Liver (tissue), 3 donors: ENCODE data around the gene PIGQ.

Experiments used
- FOXA1 ChIP-seq: IDR thresholded peaks from 2 replicates; pipeline ENCODE4 v1.6.1; 2016; ENCODE audit warnings: antibody characterized with exemption
- GABPA ChIP-seq, 2 donors: IDR thresholded peaks in 1 of 2; conservative IDR thresholded peaks in 1 of 2; 2 replicates each; pipeline ENCODE4 v1.6.1; 2016; ENCODE audit warnings: antibody characterized with exemption in 2 of 2, mild to moderate bottlenecking in 1 of 2, moderate library complexity in 1 of 2
- JUND ChIP-seq, 2 donors: IDR thresholded peaks; 2 replicates each; pipeline ENCODE4 v1.6.1; 2016; ENCODE audit warnings: antibody characterized with exemption in 2 of 2
- NR2F2 ChIP-seq: IDR thresholded peaks from 2 replicates; pipeline ENCODE4 v1.6.1; 2016; ENCODE audit warnings: antibody characterized with exemption
- RAD21 ChIP-seq, 2 donors: IDR thresholded peaks; 2 replicates each; pipeline ENCODE4 v1.6.1; 2016; ENCODE audit warnings: antibody characterized with exemption in 2 of 2, mild to moderate bottlenecking in 2 of 2
- SP1 ChIP-seq: IDR thresholded peaks from 2 replicates; pipeline ENCODE4 v1.6.1; 2018; ENCODE audit warnings: antibody characterized with exemption, mild to moderate bottlenecking
- TAF1 ChIP-seq: conservative IDR thresholded peaks from 2 replicates; pipeline ENCODE4 v1.6.1; 2016; ENCODE audit warnings: antibody characterized with exemption, mild to moderate bottlenecking
- TF ChIP-seq, protein P1 (sequence below): fragments of 150-350 bp; IDR thresholded peaks from 2 replicates; pipeline ENCODE4 v1.5.1; 2017; ENCODE audit warnings: improper control_type of control experiment, low read depth, low read length; ENCODE audit not compliant: missing input control
- TF ChIP-seq, protein P2 (sequence below): IDR thresholded peaks from 2 replicates; pipeline ENCODE4 v1.6.1; 2016; ENCODE audit warnings: antibody characterized with exemption
- TF ChIP-seq, protein P3 (sequence below): IDR thresholded peaks from 2 replicates; pipeline ENCODE4 v1.6.1; 2016; ENCODE audit warnings: antibody characterized with exemption, mild to moderate bottlenecking
- TF ChIP-seq, protein P4 (sequence below): IDR thresholded peaks from 2 replicates; pipeline ENCODE4 v1.6.1; 2016; ENCODE audit warnings: antibody characterized with exemption
- TF ChIP-seq, protein P5 (sequence below): IDR thresholded peaks from 2 replicates; pipeline ENCODE4 v1.6.1; 2016; ENCODE audit warnings: antibody characterized with exemption
- donor health status: healthy.
- donor health status: healthy.

DNA sequence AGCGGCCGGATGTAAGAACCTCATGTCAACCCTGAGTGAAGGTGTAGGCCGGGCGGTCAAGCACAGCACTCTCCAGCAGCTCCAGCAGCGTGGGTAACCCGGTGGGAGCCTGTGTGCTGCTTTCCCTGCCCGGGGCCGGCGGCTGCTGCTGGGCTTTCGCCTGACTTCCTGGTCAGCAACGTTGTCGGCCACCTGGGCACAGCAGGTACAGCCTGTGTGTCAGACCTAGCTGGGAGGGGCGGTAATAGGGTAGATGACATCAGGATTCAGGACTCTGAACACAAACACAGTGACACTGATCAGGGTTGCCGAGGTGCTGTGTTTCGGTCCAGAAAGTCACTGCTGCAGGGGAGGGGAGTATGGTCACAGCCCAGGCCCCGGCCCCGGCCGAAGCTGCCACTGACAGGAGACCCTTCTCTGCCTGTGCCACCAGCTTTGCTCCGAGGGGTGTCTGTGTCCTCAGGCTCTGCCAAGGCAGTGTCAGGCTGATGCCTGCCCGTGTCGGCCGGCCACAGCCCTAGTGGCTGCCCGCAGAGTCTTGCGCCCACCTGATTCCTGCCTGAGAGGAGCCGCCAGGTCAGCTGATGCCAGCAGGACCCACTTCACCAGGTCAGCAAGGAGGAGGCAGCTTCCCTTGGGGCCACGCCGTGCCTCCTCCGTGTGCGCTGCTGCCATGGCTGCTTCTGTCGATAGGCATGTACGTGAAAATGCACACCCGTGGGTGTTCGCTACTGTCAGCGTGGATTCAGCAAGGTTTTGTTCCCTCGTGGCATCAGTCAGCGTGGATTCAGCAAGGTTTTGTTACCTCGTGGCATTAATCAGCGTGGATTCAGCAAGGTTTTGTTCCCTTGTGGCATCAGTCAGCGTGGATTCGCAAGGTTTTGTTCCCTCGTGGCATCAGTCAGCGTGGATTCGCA lies 29.3 kb downstream of the PIGQ start:
- TF ChIP-seq, protein P1, sequence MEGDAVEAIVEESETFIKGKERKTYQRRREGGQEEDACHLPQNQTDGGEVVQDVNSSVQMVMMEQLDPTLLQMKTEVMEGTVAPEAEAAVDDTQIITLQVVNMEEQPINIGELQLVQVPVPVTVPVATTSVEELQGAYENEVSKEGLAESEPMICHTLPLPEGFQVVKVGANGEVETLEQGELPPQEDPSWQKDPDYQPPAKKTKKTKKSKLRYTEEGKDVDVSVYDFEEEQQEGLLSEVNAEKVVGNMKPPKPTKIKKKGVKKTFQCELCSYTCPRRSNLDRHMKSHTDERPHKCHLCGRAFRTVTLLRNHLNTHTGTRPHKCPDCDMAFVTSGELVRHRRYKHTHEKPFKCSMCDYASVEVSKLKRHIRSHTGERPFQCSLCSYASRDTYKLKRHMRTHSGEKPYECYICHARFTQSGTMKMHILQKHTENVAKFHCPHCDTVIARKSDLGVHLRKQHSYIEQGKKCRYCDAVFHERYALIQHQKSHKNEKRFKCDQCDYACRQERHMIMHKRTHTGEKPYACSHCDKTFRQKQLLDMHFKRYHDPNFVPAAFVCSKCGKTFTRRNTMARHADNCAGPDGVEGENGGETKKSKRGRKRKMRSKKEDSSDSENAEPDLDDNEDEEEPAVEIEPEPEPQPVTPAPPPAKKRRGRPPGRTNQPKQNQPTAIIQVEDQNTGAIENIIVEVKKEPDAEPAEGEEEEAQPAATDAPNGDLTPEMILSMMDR, result no peak
- TF ChIP-seq JUND (IDR thresholded peaks at IDR 0.05) (no peak), FOXA1 (no peak), GABPA (IDR thresholded peaks at IDR 0.05 in 1 of 2, conservative IDR thresholded peaks at IDR 0.05 in 1 of 2) (no peak), SP1 (no peak), RAD21 (IDR thresholded peaks at IDR 0.05) (no peak), NR2F2 (no peak), TAF1 (no peak)
- TF ChIP-seq, protein P2, sequence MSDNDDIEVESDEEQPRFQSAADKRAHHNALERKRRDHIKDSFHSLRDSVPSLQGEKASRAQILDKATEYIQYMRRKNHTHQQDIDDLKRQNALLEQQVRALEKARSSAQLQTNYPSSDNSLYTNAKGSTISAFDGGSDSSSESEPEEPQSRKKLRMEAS, result no peak
- TF ChIP-seq, protein P3, sequence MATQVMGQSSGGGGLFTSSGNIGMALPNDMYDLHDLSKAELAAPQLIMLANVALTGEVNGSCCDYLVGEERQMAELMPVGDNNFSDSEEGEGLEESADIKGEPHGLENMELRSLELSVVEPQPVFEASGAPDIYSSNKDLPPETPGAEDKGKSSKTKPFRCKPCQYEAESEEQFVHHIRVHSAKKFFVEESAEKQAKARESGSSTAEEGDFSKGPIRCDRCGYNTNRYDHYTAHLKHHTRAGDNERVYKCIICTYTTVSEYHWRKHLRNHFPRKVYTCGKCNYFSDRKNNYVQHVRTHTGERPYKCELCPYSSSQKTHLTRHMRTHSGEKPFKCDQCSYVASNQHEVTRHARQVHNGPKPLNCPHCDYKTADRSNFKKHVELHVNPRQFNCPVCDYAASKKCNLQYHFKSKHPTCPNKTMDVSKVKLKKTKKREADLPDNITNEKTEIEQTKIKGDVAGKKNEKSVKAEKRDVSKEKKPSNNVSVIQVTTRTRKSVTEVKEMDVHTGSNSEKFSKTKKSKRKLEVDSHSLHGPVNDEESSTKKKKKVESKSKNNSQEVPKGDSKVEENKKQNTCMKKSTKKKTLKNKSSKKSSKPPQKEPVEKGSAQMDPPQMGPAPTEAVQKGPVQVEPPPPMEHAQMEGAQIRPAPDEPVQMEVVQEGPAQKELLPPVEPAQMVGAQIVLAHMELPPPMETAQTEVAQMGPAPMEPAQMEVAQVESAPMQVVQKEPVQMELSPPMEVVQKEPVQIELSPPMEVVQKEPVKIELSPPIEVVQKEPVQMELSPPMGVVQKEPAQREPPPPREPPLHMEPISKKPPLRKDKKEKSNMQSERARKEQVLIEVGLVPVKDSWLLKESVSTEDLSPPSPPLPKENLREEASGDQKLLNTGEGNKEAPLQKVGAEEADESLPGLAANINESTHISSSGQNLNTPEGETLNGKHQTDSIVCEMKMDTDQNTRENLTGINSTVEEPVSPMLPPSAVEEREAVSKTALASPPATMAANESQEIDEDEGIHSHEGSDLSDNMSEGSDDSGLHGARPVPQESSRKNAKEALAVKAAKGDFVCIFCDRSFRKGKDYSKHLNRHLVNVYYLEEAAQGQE, result no peak
- TF ChIP-seq, protein P4, sequence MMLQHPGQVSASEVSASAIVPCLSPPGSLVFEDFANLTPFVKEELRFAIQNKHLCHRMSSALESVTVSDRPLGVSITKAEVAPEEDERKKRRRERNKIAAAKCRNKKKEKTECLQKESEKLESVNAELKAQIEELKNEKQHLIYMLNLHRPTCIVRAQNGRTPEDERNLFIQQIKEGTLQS, result no peak
- TF ChIP-seq, protein P5, sequence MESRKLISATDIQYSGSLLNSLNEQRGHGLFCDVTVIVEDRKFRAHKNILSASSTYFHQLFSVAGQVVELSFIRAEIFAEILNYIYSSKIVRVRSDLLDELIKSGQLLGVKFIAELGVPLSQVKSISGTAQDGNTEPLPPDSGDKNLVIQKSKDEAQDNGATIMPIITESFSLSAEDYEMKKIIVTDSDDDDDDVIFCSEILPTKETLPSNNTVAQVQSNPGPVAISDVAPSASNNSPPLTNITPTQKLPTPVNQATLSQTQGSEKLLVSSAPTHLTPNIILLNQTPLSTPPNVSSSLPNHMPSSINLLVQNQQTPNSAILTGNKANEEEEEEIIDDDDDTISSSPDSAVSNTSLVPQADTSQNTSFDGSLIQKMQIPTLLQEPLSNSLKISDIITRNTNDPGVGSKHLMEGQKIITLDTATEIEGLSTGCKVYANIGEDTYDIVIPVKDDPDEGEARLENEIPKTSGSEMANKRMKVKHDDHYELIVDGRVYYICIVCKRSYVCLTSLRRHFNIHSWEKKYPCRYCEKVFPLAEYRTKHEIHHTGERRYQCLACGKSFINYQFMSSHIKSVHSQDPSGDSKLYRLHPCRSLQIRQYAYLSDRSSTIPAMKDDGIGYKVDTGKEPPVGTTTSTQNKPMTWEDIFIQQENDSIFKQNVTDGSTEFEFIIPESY, result no peak
